ENCODE results near the gene PSMD2. TPM values are rescaled to one million over a fixed set of nuclear protein-coding genes. Genes with fewer than 3 reads are reported as not detected.

Gene PSMD2
- total RNA-seq, 1 experiment from 2014 or later: 344 TPM

- Histone ChIP-seq H3K27ac (ENCODE audit: insufficient read length, low read depth, low read length) (no peak overlapping the region), H3K27me3 (ENCODE audit: insufficient read depth, low read length) (peaks cover 8% of the 10 kb centered on the region; the same call in 1 of the 2 replicates), H3K79me2 (ENCODE audit: insufficient read depth, low read length) (no peaks in the 10 kb centered on the region), H2BK20ac (ENCODE audit: low read depth, low read length, poor library complexity, severe bottlenecking) (no peak overlapping the region), H3K4ac (ENCODE audit: low read depth, low read length) (no peak overlapping the region), H2AK5ac (ENCODE audit: insufficient read length, low read length) (no peak overlapping the region), H2BK5ac (ENCODE audit: insufficient read length, low read length) (no peak overlapping the region), H3K4me2 (ENCODE audit: insufficient read depth, insufficient read length, low read length) (peak overlapping the region; percentile 22), H3K56ac (ENCODE audit: insufficient read length, low read depth, low read length) (no peak overlapping the region), H4K91ac (ENCODE audit: insufficient read length, low read depth, low read length) (no peak overlapping the region), H3K9ac (ENCODE audit: extremely low read depth, insufficient read length, low read length) (no peak overlapping the region), H2BK12ac (ENCODE audit: insufficient read length, low read depth, low read length) (no peak overlapping the region), H4K20me1 (ENCODE audit: control insufficient read depth, insufficient read depth, insufficient read length) (no peaks in the 10 kb centered on the region), H3T11ph (ENCODE audit: low read length) (no peak overlapping the region), H3K23ac (ENCODE audit: insufficient read length, low read depth, low read length) (peak overlapping the region; percentile 17), H3K18ac (ENCODE audit: insufficient read length, low read depth, low read length) (peak overlapping the region; percentile 27), H2BK15ac (ENCODE audit: low read depth, low read length) (no peak overlapping the region), H3K14ac (ENCODE audit: insufficient read depth, low read length) (peak overlapping the region; percentile 37; the same call in 1 of the 2 replicates), H3K4me1 (ENCODE audit: insufficient read depth, low read length) (no peaks in the 10 kb centered on the region), H2AFZ (ENCODE audit: low read length) (no peak overlapping the region), H3K9me3 (ENCODE audit: control insufficient read depth, low read depth, low read length) (no peaks in the 10 kb centered on the region), H3K79me1 (ENCODE audit: insufficient read depth, low read depth, low read length, poor library complexity, severe bottlenecking) (no peaks in the 10 kb centered on the region), H4K5ac (ENCODE audit: insufficient read length, low read depth, low read length) (no peak overlapping the region), H4K8ac (replicated peaks; ENCODE audit: insufficient read length, low read depth, low read length) (peak overlapping the region; percentile 3), H2BK120ac (ENCODE audit: low read depth, low read length, poor library complexity, severe bottlenecking) (no peak overlapping the region), H3K23me2 (ENCODE audit: insufficient read length, low read depth, low read length, poor library complexity, severe bottlenecking) (peaks cover 2% of the 10 kb centered on the region)
- TF ChIP-seq, protein P1, sequence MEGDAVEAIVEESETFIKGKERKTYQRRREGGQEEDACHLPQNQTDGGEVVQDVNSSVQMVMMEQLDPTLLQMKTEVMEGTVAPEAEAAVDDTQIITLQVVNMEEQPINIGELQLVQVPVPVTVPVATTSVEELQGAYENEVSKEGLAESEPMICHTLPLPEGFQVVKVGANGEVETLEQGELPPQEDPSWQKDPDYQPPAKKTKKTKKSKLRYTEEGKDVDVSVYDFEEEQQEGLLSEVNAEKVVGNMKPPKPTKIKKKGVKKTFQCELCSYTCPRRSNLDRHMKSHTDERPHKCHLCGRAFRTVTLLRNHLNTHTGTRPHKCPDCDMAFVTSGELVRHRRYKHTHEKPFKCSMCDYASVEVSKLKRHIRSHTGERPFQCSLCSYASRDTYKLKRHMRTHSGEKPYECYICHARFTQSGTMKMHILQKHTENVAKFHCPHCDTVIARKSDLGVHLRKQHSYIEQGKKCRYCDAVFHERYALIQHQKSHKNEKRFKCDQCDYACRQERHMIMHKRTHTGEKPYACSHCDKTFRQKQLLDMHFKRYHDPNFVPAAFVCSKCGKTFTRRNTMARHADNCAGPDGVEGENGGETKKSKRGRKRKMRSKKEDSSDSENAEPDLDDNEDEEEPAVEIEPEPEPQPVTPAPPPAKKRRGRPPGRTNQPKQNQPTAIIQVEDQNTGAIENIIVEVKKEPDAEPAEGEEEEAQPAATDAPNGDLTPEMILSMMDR (conservative IDR thresholded peaks at IDR 0.05): no peak
- no peak overlapping the region; a peak in 1 of 7 replicates for H3K27ac Mint-ChIP-seq
- no peak for DNase-seq
- H3K4me3 Mint-ChIP-seq: peak overlapping the region in 1 of 2 experiments; percentile 72; a peak in 3 of 5 replicates
- no CpG with 5 or more reads among the region's 12 CpGs for WGBS (ENCODE audit: extremely low coverage, insufficient read length, low lambda C conversion rate)
- H3K36me3 Mint-ChIP-seq (ENCODE audit: insufficient read depth in 1 of 3, low read depth in 3 of 3): no peaks in the 10 kb centered on the region; a peak in 1 of 7 replicates
- peaks cover 0 to 6% of the 10 kb centered on the region in 2 experiments; a peak in 2 of 4 replicates for H3K4me1 Mint-ChIP-seq
- H3K27me3 Mint-ChIP-seq (ENCODE audit: low read depth): peaks cover 15% of the 10 kb centered on the region
- no peaks in the 10 kb centered on the region for H3K9me3 Mint-ChIP-seq
These were observed 23.7 kb upstream of the PSMD2 start for GRCh38 chr3:184275381-184275701.
